Esophagus squamous epithelium (tissue), 5 donors: ENCODE measurements around the gene BMP10. TPM values are rescaled to one million over a fixed set of nuclear protein-coding genes. Genes with fewer than 3 reads are reported as not detected.

ENCODE experiments used
- DNase-seq: peaks from one replicate; lab custom pipeline; 2025; lab: John Stamatoyannopoulos, UW
- H3K27ac ChIP-seq, 4 donors: fragments of 200-600 bp; sonication (generic); one replicate each; pipeline ENCODE4 v1.5.1; 2016 to 2019; ENCODE audit warnings: mild to moderate bottlenecking in 1 of 4
- H3K27me3 ChIP-seq, 4 donors: fragments of 200-600 bp; sonication (generic); 1 replicate in 3 of 4; 2 replicates in 1 of 4; pipeline versions ENCODE4 v1.5.1 to v1.6.0; 2017 to 2021; ENCODE audit warnings: antibody characterized with exemption in 1 of 4
- H3K36me3 ChIP-seq, 3 donors: fragments of 200-600 bp; sonication (generic); one replicate each; pipeline ENCODE4 v1.5.1; 2016 to 2019
- H3K4me1 ChIP-seq, 3 donors: fragments of 200-600 bp; sonication (generic); one replicate each; pipeline ENCODE4 v1.5.1; 2017 to 2019
- H3K4me3 ChIP-seq, 4 donors: fragments of 200-600 bp; sonication (generic); 1 replicate in 3 of 4; 2 replicates in 1 of 4; pipeline ENCODE4 v1.5.1; 2016 to 2019; ENCODE audit warnings: mild to moderate bottlenecking in 2 of 4, moderate library complexity in 1 of 4
- H3K9me3 ChIP-seq, 3 donors: fragments of 200-600 bp; sonication (generic); one replicate each; pipeline ENCODE4 v1.5.1; 2016 to 2019
- CTCF ChIP-seq, 6 experiments: fragments of 450-650 bp in 4 of 6; fragments of 200-600 bp in 2 of 6; sonication (generic) in 2 of 6; IDR thresholded peaks; one replicate each; pipeline ENCODE4 v1.5.1; 2016 to 2019; ENCODE audit warnings: antibody characterized with exemption in 6 of 6, mild to moderate bottlenecking in 4 of 6, moderate library complexity in 4 of 6
- POLR2A ChIP-seq, 4 donors: fragments of 450-650 bp; IDR thresholded peaks; one replicate each; pipeline ENCODE4 v1.6.1; 2017; ENCODE audit warnings: antibody characterized with exemption in 4 of 4, mild to moderate bottlenecking in 4 of 4, moderate library complexity in 3 of 4
- WGBS, 2 donors: methylation state at CpG; one replicate each; pipeline ENCODE4 v1.1.5; 2018; 5-methylcytosine and 5-hydroxymethylcytosine counted together
- intact Hi-C: fragments of 100-400 bp; cut with DNase I; formaldehyde crosslinking; loops from one replicate; pipeline ENCODE4 v1.15.0; 2022
- total RNA-seq, 4 donors: library from RNA; depleted of rRNA; stranded (reverse); fragments of >200 nt; gene quantifications; one replicate each; pipeline ENCODE4 v1.1.0, GENCODE V29; 2016
- donor health status: DM: yes; HTN: yes; CAD: no.

BMP10 gene
- total RNA-seq, 4 donors from 2014 or later: not detected

- no peak for DNase-seq
- Histone ChIP-seq H3K4me3 (no peak overlapping the region), H3K36me3 (no peaks in the 10 kb centered on the region), H3K27ac (no peak overlapping the region), H3K4me1 (no peaks in the 10 kb centered on the region), H3K27me3 (no peaks in the 10 kb centered on the region), H3K9me3 (no peaks in the 10 kb centered on the region)
- intact Hi-C loops: no loop called here
- TF ChIP-seq CTCF (IDR thresholded peaks at IDR 0.05) (no peak), POLR2A (IDR thresholded peaks at IDR 0.05) (no peak)
- WGBS, 2 donors: 48 to 66% methylated on average over 3 of the region's 3 CpGs
Measured at GRCh38 chr2:68885811-68886075, 14.5 kb upstream of the BMP10 start.

GRCh38 chr2:68885074-68885810 lies 14.0 kb upstream of the BMP10 start:
- H3K9me3 ChIP-seq: no peaks in the 10 kb centered on the region
- H3K27ac ChIP-seq: no peak overlapping the region
- TF ChIP-seq POLR2A (IDR thresholded peaks at IDR 0.05): no peak
- TF ChIP-seq CTCF (IDR thresholded peaks at IDR 0.05): no peak
- H3K4me1 ChIP-seq: no peaks in the 10 kb centered on the region
- WGBS, 2 donors: 86 to 93% methylated on average over 9 to 10 of the region's 10 CpGs
- no peaks in the 10 kb centered on the region for H3K36me3 ChIP-seq
- no peaks in the 10 kb centered on the region for H3K27me3 ChIP-seq
- no peak overlapping the region for H3K4me3 ChIP-seq
- intact Hi-C loops: no loop called here
- DNase-seq: no peak

GRCh38 chr2:68880213-68880612 lies 9.0 kb upstream of the BMP10 start:
- H3K4me3 ChIP-seq: no peak overlapping the region
- H3K36me3 ChIP-seq: no peaks in the 10 kb centered on the region
- H3K9me3 ChIP-seq: no peaks in the 10 kb centered on the region
- H3K27ac ChIP-seq: no peak overlapping the region
- DNase-seq: no peak
- no peaks in the 10 kb centered on the region for H3K27me3 ChIP-seq
- no peak for TF ChIP-seq CTCF (IDR thresholded peaks at IDR 0.05)
- TF ChIP-seq POLR2A (IDR thresholded peaks at IDR 0.05): no peak
- intact Hi-C loops: no loop called here
- H3K4me1 ChIP-seq: no peaks in the 10 kb centered on the region

GRCh38 chr2:68879296-68879695 lies 8.1 kb upstream of the BMP10 start:
- no peak for TF ChIP-seq CTCF (IDR thresholded peaks at IDR 0.05)
- no peak for TF ChIP-seq POLR2A (IDR thresholded peaks at IDR 0.05)
- intact Hi-C loops: no loop called here
- Histone ChIP-seq H3K27me3 (no peaks in the 10 kb centered on the region), H3K4me1 (no peaks in the 10 kb centered on the region), H3K9me3 (no peaks in the 10 kb centered on the region), H3K36me3 (no peaks in the 10 kb centered on the region), H3K27ac (no peak overlapping the region), H3K4me3 (no peak overlapping the region)
- WGBS, 2 donors: 74 to 83% methylated on average over 3 of the region's 3 CpGs
- no peak for DNase-seq

GRCh38 chr2:68878753-68879152 lies 7.6 kb upstream of the BMP10 start:
- intact Hi-C loops: no loop called here
- DNase-seq: no peak
- Histone ChIP-seq H3K27ac (no peak overlapping the region), H3K27me3 (no peaks in the 10 kb centered on the region), H3K4me1 (no peaks in the 10 kb centered on the region), H3K9me3 (no peaks in the 10 kb centered on the region), H3K36me3 (no peaks in the 10 kb centered on the region), H3K4me3 (no peak overlapping the region)
- WGBS, 2 donors: 91 to 100% methylated on average over 2 of the region's 2 CpGs
- TF ChIP-seq CTCF (IDR thresholded peaks at IDR 0.05) (no peak), POLR2A (IDR thresholded peaks at IDR 0.05) (no peak)
